OCI-LY3 (cell line): Measurements from ENCODE around the gene NEDD4.
A peak's percentile ranks its signal among the peaks of the same experiment; 100 is the strongest.

Source experiments
- H2AFZ ChIP-seq: fragments of 200-600, 300-600 bp; shearing (Covaris generic); 2 replicates; pipeline ENCODE4 v1.6.0; 2014; ENCODE audit warnings: antibody characterized with exemption, low read depth, low read length
- H3K27ac ChIP-seq: fragments of 200-600, 300-600 bp; sonication (generic); 2 replicates; pipeline ENCODE4 v1.5.1; 2014; ENCODE audit warnings: mild to moderate bottlenecking, low read length, moderate library complexity, mixed read lengths
- H3K27me3 ChIP-seq: fragments of 200-600, 300-600 bp; sonication (generic); 2 replicates; pipeline ENCODE4 v1.6.1; 2014; ENCODE audit warnings: low read depth, low read length, mixed read lengths
- H3K36me3 ChIP-seq: fragments of 200-600, 300-600 bp; sonication (generic); replicated peaks from 2 replicates; pipeline ENCODE3; 2014; ENCODE audit warnings: low read depth, low read length, mixed read lengths
- H3K4me1 ChIP-seq: fragments of 300-600, 200-600 bp; sonication (generic); 2 replicates; pipeline ENCODE4 v1.6.1; 2014; ENCODE audit warnings: low read length, mixed read lengths
- H3K4me2 ChIP-seq: fragments of 200-600, 300-600 bp; sonication (generic); 2 replicates; pipeline ENCODE4 v1.6.1; 2014; ENCODE audit warnings: low read length, mixed read lengths
- H3K4me3 ChIP-seq: fragments of 300-600, 200-600 bp; sonication (generic); 2 replicates; pipeline ENCODE4 v1.5.1; 2014; ENCODE audit warnings: antibody characterized with exemption, mild to moderate bottlenecking, low read length, moderate library complexity
- H3K79me2 ChIP-seq: fragments of 300-600, 200-600 bp; shearing (Covaris generic); 2 replicates; pipeline ENCODE4 v1.6.1; 2014; ENCODE audit warnings: mild to moderate bottlenecking, low read length, mixed read lengths
- H3K9ac ChIP-seq: fragments of 300-600, 200-600 bp; shearing (Covaris generic); 2 replicates; pipeline ENCODE4 v1.6.0; 2014; ENCODE audit warnings: mild to moderate bottlenecking, low read length, moderate library complexity
- H3K9me3 ChIP-seq: fragments of 200-600, 300-600 bp; shearing (Covaris generic); 2 replicates; pipeline ENCODE4 v1.6.1; 2014; ENCODE audit warnings: low read length, mixed read lengths; ENCODE audit not compliant: insufficient read depth
- H4K20me1 ChIP-seq: fragments of 200-600, 300-600 bp; sonication (generic); 2 replicates; pipeline ENCODE4 v1.6.1; 2016; ENCODE audit warnings: low read length, mixed read lengths; ENCODE audit not compliant: insufficient read depth
- EZH2phosphoT487 ChIP-seq: fragments of 200-600 bp; shearing (Covaris generic); IDR thresholded peaks from 2 replicates; pipeline ENCODE4 v1.6.1; 2018; ENCODE audit warnings: antibody characterized with exemption, mixed run types, low read depth
- TF ChIP-seq, protein P1 (sequence below): fragments of 200-600, 300-600 bp; sonication (generic); IDR thresholded peaks from 2 replicates; pipeline ENCODE4 v1.5.1; 2014; ENCODE audit warnings: antibody characterized with exemption, low read length, low read depth

The NEDD4 gene

DNA sequence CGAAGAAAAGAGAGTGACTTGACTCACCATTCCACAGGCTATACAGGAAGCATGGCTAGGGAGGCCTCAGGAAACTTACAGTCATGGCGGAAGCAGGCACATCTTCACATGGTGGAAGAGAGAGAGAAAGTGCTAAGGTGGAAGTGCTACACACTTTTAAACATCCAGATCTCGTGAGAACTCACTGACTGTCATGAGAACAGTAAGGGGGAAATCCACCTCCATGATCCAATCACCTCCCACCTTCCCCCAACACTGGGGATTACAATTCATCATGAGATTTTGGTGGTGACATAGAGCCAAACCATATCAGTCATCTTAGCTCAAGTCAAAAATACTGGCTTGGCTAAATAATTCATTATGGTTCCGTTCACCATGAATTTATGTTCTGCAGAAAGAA, 45.3 kb upstream of the NEDD4 start:
- Histone ChIP-seq H3K27me3 (no peaks in the 10 kb centered on the region), H4K20me1 (no peaks in the 10 kb centered on the region), H3K79me2 (no peaks in the 10 kb centered on the region), H3K4me2 (no peak overlapping the region), H3K4me1 (peaks cover 19% of the 10 kb centered on the region), H3K9ac (no peak overlapping the region), H3K27ac (no peak overlapping the region), H3K9me3 (no peaks in the 10 kb centered on the region), H3K36me3 (no peaks in the 10 kb centered on the region), H3K4me3 (no peak overlapping the region), H2AFZ (no peak overlapping the region; the same call in 1 of the 2 replicates)
- TF ChIP-seq, protein P1, sequence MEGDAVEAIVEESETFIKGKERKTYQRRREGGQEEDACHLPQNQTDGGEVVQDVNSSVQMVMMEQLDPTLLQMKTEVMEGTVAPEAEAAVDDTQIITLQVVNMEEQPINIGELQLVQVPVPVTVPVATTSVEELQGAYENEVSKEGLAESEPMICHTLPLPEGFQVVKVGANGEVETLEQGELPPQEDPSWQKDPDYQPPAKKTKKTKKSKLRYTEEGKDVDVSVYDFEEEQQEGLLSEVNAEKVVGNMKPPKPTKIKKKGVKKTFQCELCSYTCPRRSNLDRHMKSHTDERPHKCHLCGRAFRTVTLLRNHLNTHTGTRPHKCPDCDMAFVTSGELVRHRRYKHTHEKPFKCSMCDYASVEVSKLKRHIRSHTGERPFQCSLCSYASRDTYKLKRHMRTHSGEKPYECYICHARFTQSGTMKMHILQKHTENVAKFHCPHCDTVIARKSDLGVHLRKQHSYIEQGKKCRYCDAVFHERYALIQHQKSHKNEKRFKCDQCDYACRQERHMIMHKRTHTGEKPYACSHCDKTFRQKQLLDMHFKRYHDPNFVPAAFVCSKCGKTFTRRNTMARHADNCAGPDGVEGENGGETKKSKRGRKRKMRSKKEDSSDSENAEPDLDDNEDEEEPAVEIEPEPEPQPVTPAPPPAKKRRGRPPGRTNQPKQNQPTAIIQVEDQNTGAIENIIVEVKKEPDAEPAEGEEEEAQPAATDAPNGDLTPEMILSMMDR: no peak
- no peak for TF ChIP-seq EZH2phosphoT487

DNA sequence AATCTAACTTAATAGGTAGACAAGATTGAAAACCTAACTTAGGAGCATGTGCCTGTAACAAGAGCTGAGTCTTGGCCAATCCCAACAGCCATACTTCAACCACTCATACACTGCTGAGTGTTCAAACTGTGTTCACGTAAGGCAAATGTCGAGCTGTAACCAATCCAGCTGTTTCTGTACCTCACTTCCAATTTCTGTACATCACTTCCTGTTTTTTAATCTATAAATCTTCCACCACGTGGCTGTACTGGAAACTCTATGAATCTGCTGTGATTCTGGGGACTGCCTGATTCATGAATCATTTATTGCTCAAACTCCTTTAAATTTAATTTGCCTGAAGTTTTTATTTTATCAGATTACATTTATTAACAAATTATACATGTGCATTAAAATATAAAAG, 44.6 kb upstream of the NEDD4 start:
- Histone ChIP-seq H3K27ac (no peak overlapping the region), H4K20me1 (no peaks in the 10 kb centered on the region), H3K27me3 (no peaks in the 10 kb centered on the region), H3K9ac (no peak overlapping the region), H3K9me3 (no peaks in the 10 kb centered on the region), H3K36me3 (no peaks in the 10 kb centered on the region), H3K4me1 (peaks cover 13% of the 10 kb centered on the region), H3K4me2 (no peak overlapping the region), H3K79me2 (no peaks in the 10 kb centered on the region), H2AFZ (peak overlapping the region; percentile 49; the same call in 1 of the 2 replicates), H3K4me3 (no peak overlapping the region)
- TF ChIP-seq EZH2phosphoT487: no peak
- TF ChIP-seq, protein P1: no peak

DNA sequence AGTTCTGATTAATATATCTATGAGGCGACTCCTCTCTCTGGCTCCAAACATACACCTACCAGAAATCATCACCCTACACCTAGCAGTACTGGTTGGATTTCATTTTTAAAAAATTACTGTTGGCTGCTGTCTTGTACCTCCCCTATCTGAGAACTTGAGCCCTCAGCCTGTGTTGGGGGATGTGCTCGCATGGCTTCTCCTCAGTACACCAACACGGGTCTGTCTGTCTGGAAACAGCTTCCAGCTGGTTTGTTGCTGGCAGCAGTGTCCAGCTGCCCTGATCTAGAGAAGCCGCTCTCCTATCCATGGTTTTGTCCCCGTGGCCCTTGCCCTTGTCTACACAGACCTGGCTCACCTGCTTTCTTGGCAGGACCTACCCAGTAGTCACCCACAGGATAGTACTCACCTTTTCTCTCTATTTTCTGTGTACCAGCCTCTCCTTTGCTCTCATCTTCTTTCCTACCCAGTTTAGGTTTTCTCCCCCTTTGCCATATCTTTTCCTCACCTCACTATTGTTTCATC, 43.2 kb upstream of the NEDD4 start:
- Histone ChIP-seq H3K9me3 (no peaks in the 10 kb centered on the region), H2AFZ (no peak overlapping the region)
- no peak for TF ChIP-seq EZH2phosphoT487
- TF ChIP-seq, protein P1: no peak

DNA sequence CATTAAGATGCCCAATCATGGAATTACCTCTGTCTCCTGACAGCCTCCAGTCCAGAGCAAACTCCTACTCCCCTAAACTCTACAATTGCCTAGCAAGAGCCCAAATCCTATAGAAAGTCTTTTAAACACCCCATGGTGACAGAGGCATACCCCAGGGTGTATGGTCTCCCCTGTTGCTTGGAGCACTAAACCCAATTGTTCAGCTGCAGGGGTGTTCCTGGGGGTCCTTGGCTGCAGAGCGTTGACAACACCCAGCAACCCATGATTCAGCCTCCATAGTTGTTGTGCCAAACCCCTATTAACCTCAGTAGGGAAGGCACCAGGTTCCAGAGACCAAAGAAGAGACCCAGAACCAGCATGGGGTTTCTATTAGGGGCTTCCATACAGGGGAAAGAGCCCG, 41.8 kb upstream of the NEDD4 start:
- TF ChIP-seq EZH2phosphoT487: no peak
- TF ChIP-seq, protein P1: no peak
- no peak overlapping the region for H3K27ac ChIP-seq
- peaks cover 6% of the 10 kb centered on the region; the same call in 1 of the 2 replicates for H3K4me1 ChIP-seq
- no peak overlapping the region for H2AFZ ChIP-seq
- H3K79me2 ChIP-seq: no peaks in the 10 kb centered on the region
- no peak overlapping the region for H3K4me3 ChIP-seq
- no peak overlapping the region for H3K4me2 ChIP-seq
- H3K9ac ChIP-seq: no peak overlapping the region
- H4K20me1 ChIP-seq: no peaks in the 10 kb centered on the region
- no peaks in the 10 kb centered on the region for H3K9me3 ChIP-seq
- H3K36me3 ChIP-seq: no peaks in the 10 kb centered on the region
- H3K27me3 ChIP-seq: no peaks in the 10 kb centered on the region

More for the DNA sequence above, 43.2 kb upstream of the NEDD4 start:
- Histone ChIP-seq H3K79me2 (no peaks in the 10 kb centered on the region), H3K27ac (no peak overlapping the region), H3K4me2 (no peak overlapping the region), H3K36me3 (no peaks in the 10 kb centered on the region), H3K27me3 (no peaks in the 10 kb centered on the region), H4K20me1 (no peaks in the 10 kb centered on the region), H3K9ac (no peak overlapping the region), H3K4me3 (no peak overlapping the region), H3K4me1 (peaks cover 10% of the 10 kb centered on the region; the same call in 1 of the 2 replicates)
